ENCODE data around the gene RPL41.
"Not testable (repeated sequence)": the region's sequence is repeated elsewhere in the genome, so short reads cannot be mapped to it uniquely, and the experiment has no call there.

The RPL41 gene

DNA sequence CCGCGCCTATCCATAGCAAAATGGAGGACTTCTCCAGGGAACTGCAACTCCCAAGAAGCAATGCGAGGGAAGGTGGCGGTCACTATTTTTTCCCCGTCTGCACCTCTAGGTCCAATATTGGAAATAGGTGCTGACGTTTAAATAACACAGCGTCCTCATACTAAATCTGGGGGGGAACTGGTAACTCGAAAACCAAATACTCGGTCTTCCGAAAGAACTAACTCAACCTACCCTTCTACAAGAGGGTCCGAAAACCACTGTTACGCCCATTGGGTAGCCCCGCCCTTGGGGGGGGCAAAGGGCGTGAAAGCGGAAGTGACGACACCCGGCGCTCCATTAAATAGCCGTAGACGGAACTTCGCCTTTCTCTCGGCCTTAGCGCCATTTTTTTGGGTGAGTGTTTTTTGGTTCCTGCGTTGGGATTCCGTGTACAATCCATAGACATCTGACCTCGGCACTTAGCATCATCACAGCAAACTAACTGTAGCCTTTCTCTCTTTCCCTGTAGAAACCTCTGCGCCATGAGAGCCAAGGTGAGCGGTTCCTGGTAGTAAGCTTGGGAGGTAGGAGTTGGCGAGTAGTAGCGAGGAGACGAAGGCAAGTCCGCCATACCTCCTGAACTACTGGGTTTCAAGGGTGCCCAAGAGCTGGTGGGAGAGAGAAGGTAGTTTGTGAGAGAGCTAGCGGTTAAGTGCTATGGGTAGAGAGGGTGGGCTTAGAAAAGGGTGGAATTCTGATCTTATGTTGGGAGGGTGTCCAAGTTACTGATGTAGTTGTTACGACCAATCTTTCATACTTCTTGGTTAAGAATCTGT lies at the start of gene RPL41:
Gene RPL41, plus strand, starts transcription at position 367 of the 815 bp plus-strand sequence.
- peak; percentile 89 to 93 for DNase-seq (ENCODE audit: low read depth in 2 of 2)

DNA sequence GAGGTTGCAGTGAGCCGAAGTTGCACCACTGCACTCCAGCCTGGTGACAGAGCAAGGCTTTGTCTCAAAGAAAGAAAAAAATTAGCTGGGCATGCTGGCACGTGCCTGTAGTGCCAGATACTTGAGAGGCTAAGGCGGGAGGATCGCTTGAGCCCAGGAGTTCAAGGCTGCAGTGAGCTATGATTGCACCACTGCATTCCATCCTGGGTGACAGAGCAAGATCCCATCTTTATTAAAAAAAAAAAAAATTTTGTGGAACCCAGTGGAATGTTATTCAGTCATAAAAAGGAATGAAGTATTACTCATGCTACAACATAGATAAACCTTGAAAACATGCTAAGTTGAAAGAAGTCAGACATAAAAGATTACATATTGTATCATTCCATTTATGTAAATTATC lies 44.8 kb upstream of the RPL41 start:
- no peak for DNase-seq (ENCODE audit: low read depth in 2 of 2)

DNA sequence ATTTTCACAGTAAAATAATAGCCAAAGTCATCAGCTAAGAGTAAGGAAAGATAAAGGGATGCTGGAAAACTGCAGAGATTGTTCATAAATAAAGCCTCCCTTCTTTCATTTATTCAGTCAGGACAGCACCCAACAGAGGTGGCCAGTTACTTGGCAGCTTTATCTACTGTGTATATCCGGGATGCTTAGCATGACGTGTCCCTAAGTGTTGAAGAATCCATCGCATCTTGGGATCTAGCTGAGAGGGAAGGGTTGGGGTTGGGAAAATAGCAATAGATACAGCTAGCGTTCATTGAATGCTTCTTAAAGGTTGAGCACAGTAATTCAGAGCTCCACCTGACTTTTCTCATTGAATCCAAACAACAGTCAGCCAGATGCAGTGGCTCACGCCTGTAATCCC lies 42.0 kb upstream of the RPL41 start:
- DNase-seq (ENCODE audit: low read depth in 2 of 2): no peak

DNA sequence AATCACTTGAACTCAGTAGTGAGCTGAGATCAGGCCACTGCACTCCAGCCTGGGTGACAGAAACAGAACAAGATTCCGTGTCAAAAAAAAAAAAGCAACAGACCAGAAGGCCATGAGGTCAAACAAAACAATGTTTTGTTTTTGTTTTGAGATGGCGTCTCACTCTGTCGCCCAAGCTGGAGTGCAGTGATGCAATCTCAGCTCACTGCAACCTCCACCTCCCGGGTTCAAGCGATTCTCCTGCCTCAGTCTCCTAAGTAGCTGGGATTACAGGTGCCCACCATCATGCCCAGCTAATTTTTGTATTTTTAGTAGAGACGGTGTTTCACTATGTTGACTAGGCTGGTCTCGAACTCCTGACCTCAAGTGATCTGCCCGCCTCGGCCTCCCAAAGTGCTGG lies 38.5 kb upstream of the RPL41 start:
- DNase-seq (ENCODE audit: low read depth in 2 of 2): not testable (repeated sequence)

DNA sequence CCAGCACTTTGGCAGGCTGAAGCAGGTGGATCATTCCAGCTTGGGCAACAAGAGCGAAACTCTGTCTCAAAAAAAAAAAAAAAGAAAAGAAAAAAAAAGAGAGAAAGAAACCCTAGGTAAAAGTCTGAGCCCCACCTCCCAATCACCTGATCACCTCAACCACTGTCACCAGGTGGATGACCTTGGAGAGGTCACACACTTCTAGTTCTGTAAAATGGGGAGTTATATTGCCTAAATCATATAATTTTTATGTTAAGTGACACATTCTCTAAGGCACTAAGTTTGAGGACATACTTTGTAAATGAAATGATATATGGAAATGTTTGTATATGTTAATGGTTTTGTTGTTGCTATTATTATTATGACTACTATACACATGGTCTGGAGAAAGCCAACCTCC lies 38.0 kb upstream of the RPL41 start:
- DNase-seq (ENCODE audit: low read depth in 2 of 2): no peak

DNA sequence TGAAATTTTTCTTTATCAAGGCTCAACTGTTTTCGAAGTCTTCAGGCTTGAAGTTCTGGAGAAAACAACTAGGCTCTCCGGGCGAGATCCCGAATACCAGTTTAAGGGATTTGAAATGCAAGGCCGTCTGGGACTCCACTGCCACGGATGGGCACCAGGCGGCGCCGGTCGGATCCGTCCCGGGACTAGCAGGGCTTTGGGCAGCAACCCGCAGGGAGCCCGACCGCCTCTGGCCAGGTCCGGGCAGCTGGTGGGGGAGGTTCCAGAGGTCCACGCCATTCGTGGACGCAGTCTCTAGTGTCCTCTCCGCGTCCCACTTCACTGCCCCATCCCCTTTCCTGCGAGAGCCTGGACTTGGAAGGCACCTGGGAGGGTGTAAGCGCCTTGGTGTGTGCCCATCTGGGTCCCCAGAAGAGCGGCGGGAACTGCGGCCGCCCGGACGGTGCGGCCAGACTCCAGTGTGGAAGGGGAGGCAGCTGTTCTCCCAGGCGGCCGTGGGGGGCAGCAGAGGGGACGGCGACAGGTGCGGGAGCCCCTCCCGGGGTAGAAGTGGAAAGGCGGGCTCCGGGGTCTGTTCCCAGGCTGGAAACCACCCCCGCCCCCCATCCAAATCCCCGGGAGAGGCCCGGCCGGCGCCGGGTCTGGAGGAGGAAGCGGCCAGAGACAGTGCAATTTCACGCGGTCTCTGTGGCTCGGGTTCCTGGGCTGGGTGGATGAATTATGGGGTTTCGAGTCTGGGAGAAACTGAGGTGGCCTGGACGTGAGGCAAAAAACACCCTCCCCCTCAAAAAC lies 37.3 kb upstream of the RPL41 start:
- DNase-seq (ENCODE audit: low read depth in 2 of 2): peak; percentile 24 to 39

DNA sequence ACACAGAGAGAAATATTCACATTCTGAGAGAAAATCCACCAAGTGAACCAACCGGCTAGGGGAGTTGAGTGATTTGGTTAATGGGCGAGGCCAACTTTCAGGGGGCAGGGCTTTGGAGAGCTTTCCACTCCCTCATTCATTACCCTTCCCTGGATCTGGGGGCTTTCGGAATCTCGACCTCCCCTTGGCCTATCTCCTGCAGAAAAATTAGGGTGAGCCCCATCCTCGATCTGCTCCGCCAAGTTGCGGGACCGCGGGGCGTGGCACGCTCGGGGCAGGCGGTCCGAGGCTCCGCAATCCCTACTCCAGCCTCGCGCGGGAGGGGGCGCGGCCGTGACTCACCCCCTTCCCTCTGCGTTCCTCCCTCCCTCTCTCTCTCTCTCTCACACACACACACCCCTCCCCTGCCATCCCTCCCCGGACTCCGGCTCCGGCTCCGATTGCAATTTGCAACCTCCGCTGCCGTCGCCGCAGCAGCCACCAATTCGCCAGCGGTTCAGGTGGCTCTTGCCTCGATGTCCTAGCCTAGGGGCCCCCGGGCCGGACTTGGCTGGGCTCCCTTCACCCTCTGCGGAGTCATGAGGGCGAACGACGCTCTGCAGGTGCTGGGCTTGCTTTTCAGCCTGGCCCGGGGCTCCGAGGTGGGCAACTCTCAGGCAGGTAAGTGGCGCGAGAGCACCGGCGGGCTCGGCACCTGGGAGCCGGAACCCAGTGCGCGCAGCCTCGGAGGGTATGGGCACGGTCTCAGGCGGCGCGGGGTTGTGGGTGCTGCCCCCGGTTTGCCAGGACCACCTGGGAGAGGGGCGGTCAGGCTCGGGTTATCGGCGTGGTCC lies 36.5 kb upstream of the RPL41 start, which contains the start of gene ERBB3:
Gene ERBB3, plus strand, starts transcription at position 443 of the 833 bp plus-strand sequence. Its CDS starts 136 bp downstream, at position 579.
- DNase-seq (ENCODE audit: low read depth in 2 of 2): peak; percentile 55 to 59

DNA sequence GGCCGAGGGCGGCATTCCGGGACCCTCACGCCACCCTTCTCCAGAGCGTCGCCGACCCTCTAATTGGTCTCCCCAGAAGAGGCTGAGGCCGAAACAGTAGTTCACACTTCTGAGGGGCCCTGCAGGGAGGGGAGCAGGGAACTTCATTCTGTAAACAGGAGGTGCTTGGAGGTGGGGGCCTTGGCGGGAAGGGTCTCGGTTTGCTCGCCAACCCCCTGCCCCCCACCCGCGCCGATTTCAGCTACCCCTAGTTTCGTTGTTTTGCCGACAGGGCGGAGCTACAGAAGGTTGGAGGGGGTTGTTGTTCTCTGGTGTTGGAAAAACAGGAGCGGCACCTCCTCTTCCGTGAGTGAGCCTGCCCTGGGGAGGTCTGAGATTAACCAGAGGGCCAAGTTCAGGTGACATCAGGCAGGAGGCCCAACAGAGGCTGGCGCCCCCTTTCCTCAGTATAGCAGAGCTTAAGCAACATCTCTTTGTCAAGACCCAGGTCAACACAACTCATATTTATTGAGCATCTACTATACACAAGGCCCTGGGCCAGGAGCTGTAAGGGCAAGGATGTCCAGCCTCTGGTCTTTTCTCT lies 35.8 kb upstream of the RPL41 start:
- no peak for DNase-seq (ENCODE audit: low read depth in 2 of 2)

DNA sequence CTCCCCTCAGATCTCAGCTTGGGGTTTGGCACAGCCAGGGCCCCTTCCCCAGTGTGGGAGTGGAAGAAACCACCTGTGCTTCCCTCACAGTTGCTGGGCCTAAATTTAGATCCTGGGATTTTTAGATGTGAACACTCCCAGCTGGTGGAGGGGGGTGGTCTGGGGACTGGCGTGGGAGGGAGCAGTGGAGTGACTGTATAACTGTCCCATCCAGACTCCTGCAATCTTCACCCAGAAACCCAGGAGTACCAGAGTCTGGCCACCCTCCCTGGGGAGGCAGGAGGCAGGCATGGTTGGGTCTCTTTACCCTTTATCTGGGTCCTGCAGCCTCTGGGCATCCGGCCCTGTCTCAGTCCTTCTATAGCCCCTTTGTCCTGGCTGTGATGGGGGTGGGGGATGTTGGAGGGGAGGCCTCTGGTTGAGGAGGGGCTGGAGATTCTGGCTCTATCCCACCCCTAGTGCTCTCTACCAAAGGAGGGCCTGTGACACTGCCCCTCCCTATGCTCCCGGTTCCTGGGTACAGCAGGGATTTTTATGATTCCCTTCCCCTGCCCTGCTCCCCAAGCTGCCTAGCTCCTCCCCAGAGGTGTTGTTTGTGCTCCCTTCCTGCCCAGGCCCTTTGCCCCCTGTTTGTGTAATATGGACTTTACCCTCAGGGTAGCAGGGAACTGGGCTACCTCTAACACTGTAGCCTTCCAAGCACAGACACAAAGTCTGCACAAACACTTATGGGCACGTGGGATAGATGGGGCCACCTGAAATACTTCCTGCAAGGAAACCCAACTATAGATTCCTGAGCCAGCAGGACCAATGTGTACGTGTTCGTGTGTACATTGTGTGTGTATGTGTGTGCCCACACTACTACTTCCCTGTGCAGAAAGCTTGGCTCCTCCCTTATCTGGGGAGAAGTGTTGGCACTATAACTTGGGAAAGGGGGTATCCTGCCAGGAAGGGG lies 34.8 kb upstream of the RPL41 start:
- DNase-seq (ENCODE audit: low read depth in 2 of 2): no peak

DNA sequence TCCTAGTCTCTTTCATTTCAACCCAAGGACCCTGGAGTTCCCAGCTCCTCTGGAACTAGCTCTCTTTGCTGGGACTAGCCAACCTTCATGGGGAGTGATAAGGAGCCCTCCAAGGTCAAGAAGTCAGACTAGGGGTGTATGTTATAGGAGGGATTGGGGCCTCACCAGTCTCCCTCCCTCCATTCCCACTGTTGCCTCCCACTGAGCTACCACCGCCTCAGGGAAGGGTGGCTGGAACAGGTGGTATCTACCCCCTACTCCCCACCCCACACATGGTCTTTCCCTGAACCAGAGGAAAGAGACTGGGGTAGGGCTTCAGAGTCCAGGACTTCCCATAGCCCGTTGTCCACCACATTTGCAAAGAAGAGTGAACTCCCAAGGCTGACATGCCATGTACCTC lies 34.1 kb upstream of the RPL41 start:
- DNase-seq (ENCODE audit: low read depth in 2 of 2): no peak

DNA sequence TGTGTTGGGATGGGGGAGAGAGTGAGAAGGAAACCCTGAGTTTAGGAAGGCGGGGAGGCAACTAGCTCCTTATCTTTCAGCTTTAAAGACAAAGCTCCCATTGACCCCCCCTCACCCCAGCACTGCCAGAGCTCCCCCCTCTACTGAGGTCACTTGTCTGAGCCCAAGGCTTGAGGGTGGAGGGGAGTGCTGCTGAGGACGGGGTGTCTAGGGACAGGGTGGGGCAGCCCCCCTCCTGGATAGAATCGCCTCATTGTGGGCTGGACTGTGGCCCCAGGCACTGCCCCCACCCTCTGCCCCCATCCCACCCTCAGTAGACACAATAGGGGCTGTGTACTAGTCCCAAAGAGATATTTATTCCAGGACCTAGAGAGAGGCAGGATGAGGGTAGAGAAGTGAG lies 33.5 kb upstream of the RPL41 start:
- no peak for DNase-seq (ENCODE audit: low read depth in 2 of 2)

DNA sequence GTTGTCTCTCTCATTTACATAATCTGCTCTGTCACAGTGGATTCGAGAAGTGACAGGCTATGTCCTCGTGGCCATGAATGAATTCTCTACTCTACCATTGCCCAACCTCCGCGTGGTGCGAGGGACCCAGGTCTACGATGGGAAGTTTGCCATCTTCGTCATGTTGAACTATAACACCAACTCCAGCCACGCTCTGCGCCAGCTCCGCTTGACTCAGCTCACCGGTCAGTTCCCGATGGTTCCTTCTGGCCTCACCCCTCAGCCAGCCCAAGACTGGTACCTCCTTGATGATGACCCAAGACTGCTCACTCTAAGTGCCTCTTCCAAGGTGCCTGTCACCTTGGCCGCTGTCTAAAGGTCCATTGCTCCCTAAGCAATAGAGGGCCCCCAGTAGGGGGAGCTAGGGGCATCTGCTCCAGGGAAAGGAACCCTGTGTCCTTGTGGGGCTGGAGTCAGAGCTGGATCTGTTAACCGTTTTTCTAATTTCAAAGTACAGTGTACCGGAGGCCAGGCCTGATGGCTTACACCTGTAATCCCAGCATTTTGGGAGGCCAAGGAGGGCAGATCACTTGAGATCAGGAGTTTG lies 31.4 kb upstream of the RPL41 start:
- no peak for DNase-seq (ENCODE audit: low read depth in 2 of 2)

DNA sequence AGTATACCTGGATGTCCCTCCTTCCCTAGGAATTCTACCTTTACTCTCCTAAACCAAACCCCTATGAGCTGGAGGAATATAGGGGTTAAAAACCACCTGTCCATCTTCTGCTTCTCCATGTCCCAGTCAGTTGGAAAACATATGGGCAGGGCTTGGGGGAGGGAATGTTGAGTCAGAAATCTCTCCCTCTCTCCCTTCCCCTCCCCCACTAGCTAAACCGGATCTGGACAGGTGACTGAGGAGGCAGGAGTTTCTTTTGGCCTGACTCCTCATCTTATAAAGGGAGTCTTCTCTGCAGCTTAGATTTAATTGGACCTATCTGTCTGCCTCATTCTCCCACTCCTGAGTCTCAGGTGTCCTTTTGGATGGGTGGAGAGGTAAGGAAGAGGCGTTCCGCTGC lies 30.3 kb upstream of the RPL41 start:
- DNase-seq (ENCODE audit: low read depth in 2 of 2): no peak

DNA sequence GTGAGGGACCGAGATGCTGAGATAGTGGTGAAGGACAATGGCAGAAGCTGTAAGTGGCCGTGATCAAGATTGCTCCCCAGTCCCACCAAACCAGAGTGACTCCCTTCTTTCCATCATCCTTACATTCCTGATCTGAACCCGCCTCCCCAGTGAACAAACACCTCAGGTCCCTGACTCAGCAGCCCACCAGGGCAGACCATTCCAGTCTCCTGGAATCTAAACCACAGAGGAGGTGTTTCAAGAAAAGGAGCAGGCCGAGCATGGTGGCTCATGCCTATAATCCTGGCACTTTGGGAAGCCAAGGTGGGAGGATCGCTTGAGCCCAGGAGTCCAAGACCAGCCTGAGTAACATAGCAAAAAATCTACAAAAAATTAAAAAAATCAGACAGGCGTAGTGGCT lies 29.8 kb upstream of the RPL41 start:
- DNase-seq (ENCODE audit: low read depth in 2 of 2): no peak

DNA sequence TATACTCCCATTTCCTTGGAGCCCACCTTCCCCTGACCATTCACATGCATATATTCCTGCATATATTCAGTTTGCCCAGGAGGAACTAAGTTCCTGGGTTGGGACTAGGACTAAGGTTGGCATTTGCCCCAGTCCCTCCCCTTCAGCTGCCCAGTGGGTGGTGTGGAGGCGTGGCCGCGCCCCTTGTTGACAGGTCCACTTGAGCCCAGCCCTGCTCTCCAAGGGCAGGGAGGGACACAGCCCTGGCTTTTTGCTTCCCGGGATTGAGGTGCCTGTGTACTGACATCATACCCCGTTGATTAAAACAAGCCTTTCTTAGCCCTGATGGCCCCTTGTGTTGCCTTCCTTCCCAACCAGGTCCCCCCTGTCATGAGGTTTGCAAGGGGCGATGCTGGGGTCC lies 29.2 kb upstream of the RPL41 start:
- no peak for DNase-seq (ENCODE audit: low read depth in 2 of 2)

DNA sequence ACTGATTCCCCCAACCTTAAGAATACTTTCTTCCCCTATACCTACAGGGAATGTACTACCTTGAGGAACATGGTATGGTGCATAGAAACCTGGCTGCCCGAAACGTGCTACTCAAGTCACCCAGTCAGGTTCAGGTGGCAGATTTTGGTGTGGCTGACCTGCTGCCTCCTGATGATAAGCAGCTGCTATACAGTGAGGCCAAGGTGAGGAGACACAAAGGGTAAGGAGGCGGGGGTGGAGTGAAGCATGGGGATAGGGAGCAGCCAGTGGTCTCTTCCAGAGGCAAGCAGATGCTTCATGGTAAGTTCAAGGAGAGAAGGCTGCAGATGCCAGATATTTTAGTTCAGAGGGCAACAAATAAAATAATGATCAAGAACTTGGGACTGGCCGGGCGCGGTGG lies 18.7 kb upstream of the RPL41 start:
- no peak for DNase-seq (ENCODE audit: low read depth in 2 of 2)

DNA sequence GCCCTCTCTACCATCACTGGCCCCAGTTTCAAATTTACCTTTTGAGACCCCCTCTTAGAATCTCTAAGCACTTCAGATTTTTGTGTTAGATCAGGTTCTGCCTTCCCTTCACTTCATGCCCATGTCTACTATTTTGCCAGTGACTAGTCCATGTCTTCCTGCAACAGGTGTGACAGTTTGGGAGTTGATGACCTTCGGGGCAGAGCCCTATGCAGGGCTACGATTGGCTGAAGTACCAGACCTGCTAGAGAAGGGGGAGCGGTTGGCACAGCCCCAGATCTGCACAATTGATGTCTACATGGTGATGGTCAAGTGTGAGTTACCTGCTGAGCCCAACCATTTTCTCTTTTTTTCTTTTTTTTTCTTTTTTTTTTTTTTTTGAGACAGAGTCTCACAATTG lies 17.8 kb upstream of the RPL41 start:
- DNase-seq (ENCODE audit: low read depth in 2 of 2): no peak

DNA sequence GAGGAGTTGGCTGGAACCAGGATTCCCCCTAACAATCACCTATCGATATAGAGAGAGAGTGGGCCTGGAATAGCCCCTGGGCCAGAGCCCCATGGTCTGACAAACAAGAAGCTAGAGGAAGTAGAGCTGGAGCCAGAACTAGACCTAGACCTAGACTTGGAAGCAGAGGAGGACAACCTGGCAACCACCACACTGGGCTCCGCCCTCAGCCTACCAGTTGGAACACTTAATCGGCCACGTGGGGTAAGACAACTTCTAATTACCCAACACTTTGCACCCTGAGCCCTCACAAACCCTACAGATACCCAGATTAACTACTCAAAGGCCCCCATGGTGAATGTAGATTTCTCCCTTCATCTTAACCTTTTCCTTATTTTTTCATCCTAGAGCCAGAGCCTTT lies 16.6 kb upstream of the RPL41 start:
- DNase-seq (ENCODE audit: low read depth in 2 of 2): no peak

DNA sequence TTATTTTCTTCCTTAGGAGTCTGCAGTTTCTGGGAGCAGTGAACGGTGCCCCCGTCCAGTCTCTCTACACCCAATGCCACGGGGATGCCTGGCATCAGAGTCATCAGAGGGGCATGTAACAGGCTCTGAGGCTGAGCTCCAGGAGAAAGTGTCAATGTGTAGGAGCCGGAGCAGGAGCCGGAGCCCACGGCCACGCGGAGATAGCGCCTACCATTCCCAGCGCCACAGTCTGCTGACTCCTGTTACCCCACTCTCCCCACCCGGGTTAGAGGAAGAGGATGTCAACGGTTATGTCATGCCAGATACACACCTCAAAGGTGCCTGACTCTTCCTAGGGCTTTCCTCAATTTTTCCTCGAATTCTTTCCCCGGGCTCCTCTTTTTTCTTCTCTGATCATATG lies 15.4 kb upstream of the RPL41 start:
- no peak for DNase-seq (ENCODE audit: low read depth in 2 of 2)

DNA sequence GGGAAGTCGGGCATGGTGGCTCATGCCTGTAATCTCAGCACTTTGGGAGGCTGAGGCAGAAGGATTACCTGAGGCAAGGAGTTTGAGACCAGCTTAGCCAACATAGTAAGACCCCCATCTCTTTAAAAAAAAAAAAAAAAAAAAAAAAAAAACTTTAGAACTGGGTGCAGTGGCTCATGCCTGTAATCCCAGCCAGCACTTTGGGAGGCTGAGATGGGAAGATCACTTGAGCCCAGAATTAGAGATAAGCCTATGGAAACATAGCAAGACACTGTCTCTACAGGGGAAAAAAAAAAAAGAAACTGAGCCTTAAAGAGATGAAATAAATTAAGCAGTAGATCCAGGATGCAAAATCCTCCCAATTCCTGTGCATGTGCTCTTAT lies 13.8 kb upstream of the RPL41 start:
- no peak for DNase-seq (ENCODE audit: low read depth in 2 of 2)
